ENCODE measurements around the gene CHST3. TPM values are rescaled to one million over a fixed set of nuclear protein-coding genes. Genes with fewer than 3 reads are reported as not detected.

Gene CHST3
- total and polyA plus RNA-seq, 2 experiments from 2014 or later, result 0.94 to 8.3 TPM

- Mint-ChIP-seq H3K9me3 (no peaks in the 10 kb centered on the region), H3K27ac (no peak overlapping the region), H3K4me3 (no peak overlapping the region), H3K4me1 (peaks cover 8% of the 10 kb centered on the region), H3K27me3 (ENCODE audit: insufficient read depth, low read depth, poor library complexity) (peaks cover 6% of the 10 kb centered on the region), H3K36me3 (ENCODE audit: low read depth) (peaks cover 4% of the 10 kb centered on the region; the same call in 1 of the 3 replicates)
- H3K4me1 ChIP-seq (ENCODE audit: insufficient read depth), result no peaks in the 10 kb centered on the region
- no peaks in the 10 kb centered on the region for H3F3A ChIP-seq (replicated peaks; ENCODE audit: low read depth)
- no peaks in the 10 kb centered on the region for H3K79me2 ChIP-seq (replicated peaks; ENCODE audit: insufficient read depth)
- no peak overlapping the region for H2AFZ ChIP-seq
- no peak overlapping the region for H3K27ac ChIP-seq (ENCODE audit: low read depth)
- no peaks in the 10 kb centered on the region for H4K20me1 ChIP-seq (replicated peaks; ENCODE audit: insufficient read depth)
- no peaks in the 10 kb centered on the region for H3K27me3 ChIP-seq (ENCODE audit: insufficient read depth)
- H3K4me3 ChIP-seq, result no peak overlapping the region
- DNase-seq (ENCODE audit: low spot score) (no peak), ATAC-seq (no peak)
- TF ChIP-seq EZH2phosphoT487 (IDR thresholded peaks at IDR 0.05; ENCODE audit: unreplicated experiment) (no peak), EZH2 (IDR thresholded peaks at IDR 0.05; ENCODE audit: low read depth, unreplicated experiment) (no peak), JUNB (IDR thresholded peaks at IDR 0.05; ENCODE audit: unreplicated experiment) (no peak), STAT1 (IDR thresholded peaks at IDR 0.05; ENCODE audit: unreplicated experiment) (no peak), ZNF462 (CRISPR knock-in tag; IDR thresholded peaks at IDR 0.05) (no peak), CREB1 (CRISPR knock-in tag; IDR thresholded peaks at IDR 0.05; ENCODE audit: low read depth) (no peak), ZNF114 (CRISPR knock-in tag; IDR thresholded peaks at IDR 0.05) (no peak), ETS1 (IDR thresholded peaks at IDR 0.05) (no peak), ZNF331 (CRISPR knock-in tag; IDR thresholded peaks at IDR 0.05; ENCODE audit: low read depth) (no peak), NANOG (IDR thresholded peaks at IDR 0.05; ENCODE audit: borderline replicate concordance) (no peak), REST (IDR thresholded peaks at IDR 0.05; ENCODE audit: unreplicated experiment) (no peak), CTCF (conservative IDR thresholded peaks at IDR 0.05; ENCODE audit: low read depth in 2 of 2) (no peak), POLR2AphosphoS5 (IDR thresholded peaks at IDR 0.05; ENCODE audit: low read depth) (no peak)
- no peaks in the 10 kb centered on the region for H3K9me2 ChIP-seq (ENCODE audit: insufficient read depth)
- H3K36me3 ChIP-seq (ENCODE audit: insufficient read depth), result no peaks in the 10 kb centered on the region; the same call in 1 of the 2 replicates
- no peak overlapping the region for H3K4me2 ChIP-seq
Observed at GRCh38 chr10:72011976-72012512, 47.8 kb downstream of the CHST3 start.

All from GM23338 (cell line).